Fibroblast of skin of scalp (primary cell): ENCODE measurements around the gene REG4.

Experiments used
- DNase-seq: peaks from one replicate; pipeline ENCODE4 v3.0.0-alpha.2; 2013

Gene REG4

DNA sequence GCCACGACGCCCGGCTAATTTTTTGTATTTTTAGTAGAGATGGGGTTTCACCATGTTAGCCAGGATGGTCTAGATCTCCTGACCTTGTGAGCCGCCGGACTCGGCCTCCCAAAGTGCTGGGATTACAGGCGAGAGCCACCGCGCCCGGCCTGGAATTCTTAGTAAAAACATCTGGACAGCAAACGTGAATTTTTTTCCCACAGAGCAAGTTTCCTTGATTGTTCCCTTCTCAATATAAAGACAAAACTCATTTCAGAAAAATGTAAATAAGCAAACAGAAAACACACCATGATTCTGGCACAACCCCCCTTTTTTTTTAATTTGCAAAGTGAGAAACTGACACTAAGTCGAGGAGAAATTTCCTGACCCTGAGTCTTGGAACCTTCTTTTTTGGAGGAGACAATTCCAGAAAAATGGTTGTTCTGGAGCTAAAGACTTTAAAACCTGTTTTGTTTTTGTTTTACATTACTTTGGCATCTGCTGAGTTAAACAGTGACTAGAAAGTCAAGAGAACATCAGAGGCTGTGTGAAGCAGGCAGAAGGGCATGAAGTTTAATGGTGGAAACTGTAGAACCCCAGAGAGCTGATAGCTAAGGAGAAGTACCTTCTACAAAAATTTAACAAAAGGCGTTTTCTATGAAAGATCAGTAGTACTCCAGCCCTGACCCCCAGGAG, 32.2 kb downstream of the REG4 start:
- no peak for DNase-seq

DNA sequence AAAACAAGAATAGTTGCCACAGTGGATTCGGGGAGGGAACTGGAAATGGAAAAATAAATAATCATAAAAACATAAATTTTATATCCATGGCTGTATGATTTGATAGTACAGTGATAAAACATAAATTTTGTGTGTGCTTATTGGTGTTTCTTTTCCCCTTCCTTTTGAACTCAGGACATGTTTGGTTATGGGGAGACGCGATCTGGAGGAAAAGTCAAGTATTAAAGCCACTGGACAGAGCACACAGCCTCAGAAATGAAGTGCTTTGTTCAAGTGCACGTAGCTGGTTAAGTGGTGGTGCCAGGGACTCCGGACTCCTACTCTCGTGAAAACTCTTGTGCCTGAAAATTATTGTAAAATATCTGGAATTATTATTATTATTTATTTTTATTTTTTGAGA, 32.9 kb downstream of the REG4 start:
- DNase-seq, result no peak

DNA sequence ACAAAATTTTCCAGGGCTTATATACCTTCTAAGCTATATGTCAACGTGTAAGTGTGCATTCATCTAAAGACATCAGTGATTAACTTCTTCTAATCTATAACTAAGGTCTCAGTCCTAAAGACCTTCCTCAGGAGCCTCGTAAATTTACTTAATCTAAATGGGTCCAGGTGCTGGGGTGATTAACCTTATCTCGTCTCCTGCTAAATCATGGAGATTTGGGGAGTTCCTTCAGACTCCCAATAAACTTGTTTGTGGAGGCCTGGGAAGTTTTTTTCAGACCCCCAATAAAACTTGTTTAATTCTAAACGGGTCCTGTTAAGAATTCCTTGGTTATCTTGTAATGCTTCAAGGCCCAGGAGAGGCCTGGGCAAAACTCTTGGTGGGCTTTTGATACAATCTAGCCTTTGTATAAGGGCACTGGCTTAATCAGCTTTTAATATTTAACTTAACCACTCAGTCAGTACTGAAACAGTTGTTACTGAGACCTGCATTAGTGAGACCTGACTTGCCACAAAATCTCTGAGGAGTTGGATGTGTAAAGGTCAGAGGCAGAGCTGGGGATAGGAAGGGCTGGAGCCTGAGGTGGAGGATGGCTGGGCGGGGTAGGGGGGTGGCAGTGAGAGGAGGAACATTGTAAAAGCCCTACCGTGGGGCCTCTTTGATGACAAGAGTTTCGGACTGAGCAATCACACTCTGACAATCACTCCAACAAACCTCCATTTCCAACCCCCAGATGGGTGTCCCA, 36.3 kb downstream of the REG4 start:
- DNase-seq, result no peak

DNA sequence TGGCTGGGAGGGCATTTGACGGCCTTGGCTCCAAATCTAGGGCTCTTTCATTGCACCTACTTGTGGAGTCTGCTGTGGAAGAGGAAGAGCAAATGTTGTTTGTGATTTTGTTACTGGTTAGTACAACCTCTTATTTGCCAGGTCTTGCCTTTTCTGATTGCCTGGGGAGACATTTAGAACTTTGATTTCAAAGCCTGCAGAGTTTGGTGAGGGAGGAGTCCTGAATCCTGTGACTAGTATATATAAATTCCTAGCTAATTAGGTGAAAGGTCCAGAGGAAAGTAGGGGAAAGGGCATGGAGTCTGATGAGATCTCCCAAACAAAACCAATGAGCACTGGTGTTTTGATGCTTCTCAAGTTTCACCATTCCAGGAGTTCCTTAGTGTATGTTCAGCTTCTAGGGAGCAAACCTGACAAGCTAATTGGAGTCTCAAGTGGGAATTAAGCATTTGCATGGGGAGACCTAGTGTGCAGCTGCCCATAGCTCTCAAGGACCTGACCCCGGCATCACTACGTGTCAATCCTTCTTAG, 37.5 kb downstream of the REG4 start:
- DNase-seq, result peak; percentile 55

DNA sequence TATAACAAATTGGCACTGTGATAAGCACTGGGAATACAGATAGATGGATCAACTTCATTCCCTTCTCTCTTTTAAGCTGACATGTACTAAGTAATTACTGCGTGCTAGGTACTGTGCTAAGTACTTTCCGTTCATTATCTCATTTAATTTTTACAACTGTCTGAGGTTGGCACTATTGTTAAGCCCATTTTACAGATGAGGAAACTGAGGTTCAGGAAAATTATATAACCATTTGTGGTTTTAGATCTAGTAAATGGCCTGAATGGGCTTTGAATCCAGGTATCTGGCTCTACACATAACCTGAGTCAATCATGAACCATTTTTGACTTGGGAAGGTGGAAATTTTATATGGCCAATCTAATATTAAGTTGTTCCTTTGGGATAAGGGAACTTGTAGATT, 39.0 kb downstream of the REG4 start:
- no peak for DNase-seq

GRCh38 chr1:119771770-119772169, 39.5 kb downstream of the REG4 start:
- no peak for DNase-seq

GRCh38 chr1:119771016-119771415, 40.2 kb downstream of the REG4 start:
- DNase-seq, result peak; percentile 31

DNA sequence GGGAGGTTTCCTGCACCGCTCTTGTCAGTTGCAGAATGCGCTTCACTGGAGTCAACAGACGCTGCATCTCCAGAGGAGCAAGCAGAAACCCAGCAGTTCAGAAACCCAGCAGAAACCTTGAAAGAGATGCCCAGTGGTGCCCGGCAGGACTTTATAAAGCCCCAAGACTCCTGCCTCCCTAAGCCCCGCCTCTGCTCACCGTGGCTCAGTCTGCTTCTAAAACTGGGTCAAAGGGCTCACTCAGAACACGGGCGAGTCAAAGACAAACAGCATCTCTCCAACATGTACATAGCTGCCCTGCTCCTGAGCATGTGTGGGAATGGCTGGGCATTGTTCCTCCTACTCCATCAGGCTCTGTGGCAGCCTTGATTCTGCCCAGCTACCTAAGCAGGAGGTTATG, 42.5 kb downstream of the REG4 start, which contains the start of gene HMGCS2:
TSS of gene HMGCS2 (minus strand) at position 128 of the 400 bp plus-strand sequence. CDS start at position 67, 61 bp downstream.
- no peak for DNase-seq

- DNase-seq, result peak; percentile 25
These were observed 43.8 kb downstream of the REG4 start for GRCh38 chr1:119767486-119767885.

DNA sequence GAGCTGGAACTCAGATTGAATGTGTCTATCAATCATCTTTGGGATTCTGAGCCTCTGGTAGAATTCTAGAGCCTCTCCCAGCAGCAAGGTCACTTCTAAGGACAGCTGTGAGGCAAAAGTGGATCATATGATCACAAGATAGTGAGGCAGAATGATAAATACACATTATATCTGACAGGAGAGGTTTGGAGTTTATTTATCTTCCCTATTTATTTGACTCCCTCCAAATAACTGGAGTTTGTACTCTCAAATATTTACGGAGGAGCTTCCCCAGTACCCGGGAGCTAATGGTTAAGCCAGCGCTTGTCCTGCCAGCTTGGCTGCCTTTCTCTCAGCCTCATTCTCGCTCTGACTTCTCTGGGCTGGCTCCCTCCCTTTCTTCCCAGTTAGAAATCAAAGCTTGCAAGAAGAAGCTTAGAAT, 44.9 kb downstream of the REG4 start:
- no peak for DNase-seq

DNA sequence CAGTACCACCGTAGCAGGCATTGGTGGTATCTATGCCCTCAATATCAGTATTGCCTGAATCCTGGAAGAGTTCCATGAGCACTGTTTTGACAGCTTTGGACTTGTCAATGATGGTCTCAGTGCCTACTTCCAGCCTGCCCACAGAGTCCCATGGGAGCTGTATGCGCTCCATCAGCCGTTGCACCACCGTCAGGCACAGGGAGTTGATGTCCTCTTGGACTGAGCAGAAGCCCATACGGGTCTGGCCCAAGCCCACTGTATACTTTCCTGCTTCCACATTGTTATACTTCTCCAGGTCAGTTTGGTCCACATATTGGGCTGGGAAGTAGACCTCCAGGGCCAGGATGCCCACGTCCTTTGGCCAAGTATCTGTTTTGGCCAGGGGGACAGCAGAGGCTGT, 47.0 kb downstream of the REG4 start:
- no peak for DNase-seq

- DNase-seq, result no peak
These were observed 48.3 kb downstream of the REG4 start for GRCh38 chr1:119762953-119763352.

DNA sequence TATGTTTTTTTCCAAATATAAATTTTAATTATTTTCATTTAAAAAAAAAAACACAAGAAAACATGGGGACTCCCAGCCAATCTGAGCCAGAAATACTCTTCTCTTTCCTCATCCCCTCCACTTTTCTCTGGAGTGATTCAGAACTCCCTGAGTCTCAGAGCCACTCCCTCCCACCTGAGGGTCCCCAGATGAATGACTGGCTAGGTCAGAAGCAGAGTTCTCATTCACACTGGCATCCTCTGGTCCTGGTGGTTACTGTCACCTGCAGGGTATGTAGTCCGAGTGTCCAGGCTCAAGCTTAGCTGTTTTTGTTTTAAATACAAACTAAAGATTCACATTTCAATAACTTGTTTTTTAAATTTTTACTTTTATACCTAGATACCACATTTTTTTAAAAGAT, 48.9 kb downstream of the REG4 start:
- DNase-seq, result no peak

GRCh38 chr1:119758584-119758983, 52.7 kb downstream of the REG4 start:
- no peak for DNase-seq

GRCh38 chr1:119752592-119752991, 58.7 kb downstream of the REG4 start:
- DNase-seq, result no peak

DNA sequence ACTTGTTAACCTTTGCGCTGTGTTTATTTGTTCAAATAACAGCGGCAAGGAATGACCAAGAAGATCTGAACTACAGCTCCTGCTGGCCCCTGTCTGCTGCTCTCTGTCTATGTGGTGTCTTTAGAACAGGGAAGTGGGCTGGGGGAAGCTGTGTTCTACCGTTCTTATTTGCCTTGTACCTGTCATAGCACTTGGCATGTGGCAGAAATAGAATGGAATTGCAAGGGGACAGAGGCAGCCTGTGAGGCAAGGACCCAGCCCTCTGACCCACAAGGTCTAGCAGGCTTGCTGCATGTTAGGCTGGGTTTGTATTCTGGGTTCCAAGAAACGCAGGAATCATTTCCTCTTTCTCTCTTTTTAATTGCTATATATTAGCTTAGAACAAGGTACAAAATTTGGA, 63.2 kb downstream of the REG4 start:
- no peak for DNase-seq

DNA sequence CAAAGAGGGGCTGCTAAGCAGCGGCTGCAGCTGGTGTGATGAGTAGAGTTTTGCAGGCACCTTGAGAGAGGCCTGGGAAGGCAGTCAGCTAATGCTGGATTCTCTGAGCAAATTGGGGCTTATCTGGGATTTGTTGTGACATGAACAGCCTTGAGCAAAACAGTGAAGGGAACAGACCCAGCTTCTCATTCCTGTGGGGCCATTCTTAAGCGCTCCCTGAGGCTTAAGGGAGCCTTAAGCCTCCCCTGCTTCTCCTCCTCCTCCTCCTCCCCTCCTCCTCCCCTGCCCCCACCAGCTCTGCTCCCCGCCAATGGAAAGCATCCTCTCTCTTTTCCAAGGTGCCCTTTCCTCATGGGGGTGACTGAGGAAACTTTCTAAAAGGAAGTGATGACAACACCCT, 63.8 kb downstream of the REG4 start:
- no peak for DNase-seq

- DNase-seq, result no peak
These were observed 66.2 kb downstream of the REG4 start for GRCh38 chr1:119745034-119745433.

DNA sequence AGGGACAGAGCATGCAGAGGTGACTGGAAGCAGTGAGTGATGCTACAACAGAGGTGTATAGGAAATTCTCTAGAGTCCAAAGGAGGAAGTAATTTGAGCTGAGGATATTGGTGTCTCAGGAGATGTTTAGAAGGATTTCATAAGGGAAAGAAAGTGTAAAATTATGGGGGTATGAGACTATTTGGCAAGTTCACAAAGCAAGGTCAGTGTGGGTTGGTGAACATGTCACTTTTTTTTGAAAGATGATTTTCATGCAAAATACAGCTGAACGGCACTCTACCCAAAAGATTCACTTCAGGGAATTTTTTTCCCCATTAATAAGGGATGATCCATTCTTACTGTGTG, 66.7 kb downstream of the REG4 start:
- DNase-seq, result no peak
